ENCODE data around the gene SH3GL1.

The SH3GL1 gene

GRCh38 chr19:4388337-4389063 lies 11.8 kb downstream of the SH3GL1 start:
- Histone ChIP-seq H3K27me3 (ENCODE audit: control insufficient read depth, insufficient read depth, low read length, poor library complexity, severe bottlenecking) (no peaks in the 10 kb centered on the region), H3K27ac (ENCODE audit: insufficient read depth, low read depth, low read length, poor library complexity, severe bottlenecking) (no peak overlapping the region), H3K9me3 (ENCODE audit: control insufficient read depth, low read length) (no peaks in the 10 kb centered on the region), H3K4me3 (ENCODE audit: insufficient read depth, low read depth, low read length) (no peak overlapping the region), H3K36me3 (ENCODE audit: control insufficient read depth, insufficient read depth, low read length) (no peaks in the 10 kb centered on the region), H3K4me1 (ENCODE audit: control insufficient read depth, insufficient read depth, low read length) (peaks cover 71% of the 10 kb centered on the region)
- 84 to 86% methylated on average over 16 of the region's 16 CpGs for WGBS, 2 experiments

- Histone ChIP-seq H3K27me3 (ENCODE audit: control insufficient read depth, insufficient read depth, low read length, poor library complexity, severe bottlenecking) (no peaks in the 10 kb centered on the region), H3K4me3 (ENCODE audit: insufficient read depth, low read depth, low read length) (no peak overlapping the region), H3K27ac (ENCODE audit: insufficient read depth, low read depth, low read length, poor library complexity, severe bottlenecking) (no peak overlapping the region), H3K9me3 (ENCODE audit: control insufficient read depth, low read length) (no peaks in the 10 kb centered on the region), H3K36me3 (ENCODE audit: control insufficient read depth, insufficient read depth, low read length) (no peaks in the 10 kb centered on the region), H3K4me1 (ENCODE audit: control insufficient read depth, insufficient read depth, low read length) (peaks cover 49% of the 10 kb centered on the region)
- 90 to 93% methylated on average over 13 of the region's 13 CpGs for WGBS, 2 experiments
These were observed 14.1 kb downstream of the SH3GL1 start for GRCh38 chr19:4386041-4386782.

DNA sequence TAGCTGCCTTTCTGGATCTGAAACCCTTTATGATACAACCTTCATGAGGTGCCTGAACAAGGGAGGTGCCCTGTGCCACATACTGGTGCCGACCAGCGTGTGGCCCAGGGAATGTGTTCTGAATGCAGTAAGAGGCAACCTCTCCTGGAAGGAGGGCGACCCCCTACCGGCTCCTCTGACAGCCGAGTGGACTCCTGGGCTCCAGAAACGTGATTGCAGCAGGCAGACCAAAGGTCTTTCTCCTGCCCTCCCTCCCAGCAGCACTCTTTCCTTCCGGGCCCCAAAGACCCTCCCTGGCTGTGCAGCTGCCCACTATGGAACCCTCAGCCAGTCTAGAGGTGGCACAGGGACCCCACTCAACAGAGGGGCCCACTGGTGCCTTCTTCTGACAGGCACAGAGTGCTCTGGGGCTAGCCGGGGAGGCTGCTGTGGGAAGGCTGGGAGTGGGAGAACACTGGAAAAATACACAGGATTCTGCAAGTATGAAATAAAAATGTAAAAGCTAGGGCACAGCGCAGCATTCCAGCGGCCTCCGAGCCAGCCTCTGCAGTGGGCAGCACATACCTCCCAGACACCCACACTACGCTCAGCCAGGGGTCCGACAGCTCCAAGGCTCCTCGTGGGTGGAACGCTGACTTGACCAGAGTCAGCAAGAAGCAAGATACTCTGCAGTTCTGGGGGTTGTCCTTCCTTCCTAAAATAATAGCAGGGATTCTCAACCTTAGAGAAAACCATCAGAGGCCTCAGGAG lies 14.9 kb downstream of the SH3GL1 start:
- Histone ChIP-seq H3K9me3 (ENCODE audit: control insufficient read depth, low read length) (no peaks in the 10 kb centered on the region), H3K4me1 (ENCODE audit: control insufficient read depth, insufficient read depth, low read length) (peaks cover 41% of the 10 kb centered on the region), H3K27me3 (ENCODE audit: control insufficient read depth, insufficient read depth, low read length, poor library complexity, severe bottlenecking) (no peaks in the 10 kb centered on the region), H3K36me3 (ENCODE audit: control insufficient read depth, insufficient read depth, low read length) (no peaks in the 10 kb centered on the region), H3K4me3 (ENCODE audit: insufficient read depth, low read depth, low read length) (no peak overlapping the region), H3K27ac (ENCODE audit: insufficient read depth, low read depth, low read length, poor library complexity, severe bottlenecking) (no peak overlapping the region)
- 82 to 83% methylated on average over 15 of the region's 15 CpGs for WGBS, 2 experiments

- Histone ChIP-seq H3K4me1 (ENCODE audit: control insufficient read depth, insufficient read depth, low read length) (peaks cover 29% of the 10 kb centered on the region), H3K27me3 (ENCODE audit: control insufficient read depth, insufficient read depth, low read length, poor library complexity, severe bottlenecking) (no peaks in the 10 kb centered on the region), H3K27ac (ENCODE audit: insufficient read depth, low read depth, low read length, poor library complexity, severe bottlenecking) (no peak overlapping the region), H3K36me3 (ENCODE audit: control insufficient read depth, insufficient read depth, low read length) (no peaks in the 10 kb centered on the region), H3K4me3 (ENCODE audit: insufficient read depth, low read depth, low read length) (no peak overlapping the region), H3K9me3 (ENCODE audit: control insufficient read depth, low read length) (no peaks in the 10 kb centered on the region)
- WGBS, 2 experiments, result 89% methylated on average over 17 of the region's 17 CpGs
These were observed 20.1 kb downstream of the SH3GL1 start for GRCh38 chr19:4380254-4380727.

DNA sequence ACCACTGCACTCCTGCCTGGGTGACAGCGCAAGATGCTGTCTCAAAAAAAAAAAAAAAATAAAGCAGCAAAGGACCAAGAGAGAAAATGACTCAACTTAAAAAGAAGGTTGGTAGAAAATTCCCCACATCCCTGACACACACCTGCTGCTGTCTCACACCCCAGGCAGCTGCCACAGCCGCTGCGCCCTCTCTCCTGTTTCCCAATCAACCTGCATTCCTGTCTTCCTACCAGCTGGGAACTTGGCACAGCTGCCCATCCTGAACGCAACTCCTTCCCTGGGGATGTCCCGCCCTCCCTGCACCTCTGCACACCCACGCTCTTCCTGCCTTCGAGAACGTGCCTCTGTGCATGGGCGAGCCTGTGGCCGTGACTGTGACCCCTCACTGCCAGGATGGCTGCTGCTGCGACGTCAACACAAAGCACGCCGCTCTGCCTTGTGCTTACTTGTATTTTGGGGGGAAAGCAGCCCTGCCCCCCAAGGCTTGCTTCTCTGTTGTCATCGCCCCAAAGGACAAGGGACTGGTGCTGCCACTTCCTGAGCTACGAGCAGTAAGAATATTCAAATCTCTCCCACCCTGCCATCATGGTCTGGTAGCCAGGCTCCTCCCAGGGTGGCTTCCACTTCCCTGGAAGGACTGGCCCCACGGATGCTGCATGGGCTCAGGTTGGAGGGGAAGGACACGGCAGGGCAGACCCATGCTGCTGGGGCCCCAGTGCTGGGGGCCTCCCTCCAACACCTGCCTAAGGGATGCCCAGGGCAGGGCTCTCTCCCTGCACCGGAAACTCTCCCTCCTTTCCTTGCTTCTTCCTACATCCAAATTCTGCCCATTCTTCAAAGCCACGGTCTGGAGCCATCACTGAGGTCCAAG lies 20.7 kb downstream of the SH3GL1 start:
- no peak overlapping the region for H3K27ac ChIP-seq (ENCODE audit: insufficient read depth, low read depth, low read length, poor library complexity, severe bottlenecking)
- no peaks in the 10 kb centered on the region for H3K9me3 ChIP-seq (ENCODE audit: control insufficient read depth, low read length)
- H3K4me3 ChIP-seq (ENCODE audit: insufficient read depth, low read depth, low read length), result no peak overlapping the region
- H3K27me3 ChIP-seq (ENCODE audit: control insufficient read depth, insufficient read depth, low read length, poor library complexity, severe bottlenecking), result no peaks in the 10 kb centered on the region
- 85% methylated on average over 20 of the region's 20 CpGs for WGBS, 2 experiments
- no peaks in the 10 kb centered on the region for H3K36me3 ChIP-seq (ENCODE audit: control insufficient read depth, insufficient read depth, low read length)
- peaks cover 33% of the 10 kb centered on the region for H3K4me1 ChIP-seq (ENCODE audit: control insufficient read depth, insufficient read depth, low read length)

DNA sequence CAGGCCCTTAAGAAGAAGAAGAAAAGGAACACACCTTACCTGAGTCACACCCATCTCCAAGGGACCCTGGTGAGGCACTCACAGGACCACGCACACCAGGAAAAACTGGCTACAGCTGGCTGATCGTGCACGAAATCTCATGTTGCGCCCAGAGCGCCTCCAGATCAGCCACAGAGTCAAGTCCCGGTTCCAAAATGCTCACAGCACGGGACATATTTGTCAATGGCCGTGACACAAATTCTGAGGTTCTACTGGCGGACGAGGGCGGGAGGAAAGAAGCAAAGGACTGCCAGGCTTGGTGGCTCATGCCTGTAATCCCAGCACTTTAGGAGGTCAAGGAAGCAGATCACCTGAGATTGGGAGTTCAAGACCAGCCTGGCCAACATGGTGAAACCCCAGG lies 21.5 kb downstream of the SH3GL1 start:
- peaks cover 38% of the 10 kb centered on the region for H3K4me1 ChIP-seq (ENCODE audit: control insufficient read depth, insufficient read depth, low read length)
- no peaks in the 10 kb centered on the region for H3K27me3 ChIP-seq (ENCODE audit: control insufficient read depth, insufficient read depth, low read length, poor library complexity, severe bottlenecking)
- H3K36me3 ChIP-seq (ENCODE audit: control insufficient read depth, insufficient read depth, low read length), result no peaks in the 10 kb centered on the region
- H3K9me3 ChIP-seq (ENCODE audit: control insufficient read depth, low read length), result no peaks in the 10 kb centered on the region
- H3K27ac ChIP-seq (ENCODE audit: insufficient read depth, low read depth, low read length, poor library complexity, severe bottlenecking), result no peak overlapping the region
- H3K4me3 ChIP-seq (ENCODE audit: insufficient read depth, low read depth, low read length), result no peak overlapping the region
- 95 to 96% methylated on average over 11 of the region's 11 CpGs for WGBS, 2 experiments

- WGBS, 2 experiments, result 86 to 87% methylated on average over 23 of the region's 23 CpGs
- Histone ChIP-seq H3K36me3 (ENCODE audit: control insufficient read depth, insufficient read depth, low read length) (no peaks in the 10 kb centered on the region), H3K4me1 (ENCODE audit: control insufficient read depth, insufficient read depth, low read length) (peaks cover 38% of the 10 kb centered on the region), H3K27ac (ENCODE audit: insufficient read depth, low read depth, low read length, poor library complexity, severe bottlenecking) (no peak overlapping the region), H3K4me3 (ENCODE audit: insufficient read depth, low read depth, low read length) (no peak overlapping the region), H3K9me3 (ENCODE audit: control insufficient read depth, low read length) (no peaks in the 10 kb centered on the region), H3K27me3 (ENCODE audit: control insufficient read depth, insufficient read depth, low read length, poor library complexity, severe bottlenecking) (no peaks in the 10 kb centered on the region)
These were observed 23.2 kb downstream of the SH3GL1 start for GRCh38 chr19:4376991-4377781.

DNA sequence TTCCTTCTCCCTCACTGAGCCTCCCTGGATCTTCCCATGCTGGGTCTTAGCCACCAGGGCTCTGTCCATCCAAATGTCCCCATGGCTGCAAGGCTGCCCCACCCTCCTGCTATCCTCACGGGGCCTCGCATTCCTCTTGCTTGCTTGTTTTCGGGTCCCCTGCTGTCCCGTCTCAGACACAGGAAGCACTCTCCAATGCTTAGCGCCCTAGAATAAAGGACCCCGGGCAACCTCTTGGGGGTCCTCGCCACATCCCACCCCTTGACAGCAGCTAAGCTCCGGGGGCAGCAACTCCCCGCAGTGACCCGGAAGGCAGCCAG lies 23.7 kb downstream of the SH3GL1 start:
- Histone ChIP-seq H3K27ac (ENCODE audit: insufficient read depth, low read depth, low read length, poor library complexity, severe bottlenecking) (no peak overlapping the region), H3K27me3 (ENCODE audit: control insufficient read depth, insufficient read depth, low read length, poor library complexity, severe bottlenecking) (no peaks in the 10 kb centered on the region), H3K9me3 (ENCODE audit: control insufficient read depth, low read length) (no peaks in the 10 kb centered on the region), H3K4me1 (ENCODE audit: control insufficient read depth, insufficient read depth, low read length) (peaks cover 38% of the 10 kb centered on the region), H3K4me3 (ENCODE audit: insufficient read depth, low read depth, low read length) (no peak overlapping the region), H3K36me3 (ENCODE audit: control insufficient read depth, insufficient read depth, low read length) (no peaks in the 10 kb centered on the region)
- 59 to 60% methylated on average over 10 of the region's 10 CpGs for WGBS, 2 experiments

GRCh38 chr19:4376028-4376670 lies 24.2 kb downstream of the SH3GL1 start:
- Histone ChIP-seq H3K27ac (ENCODE audit: insufficient read depth, low read depth, low read length, poor library complexity, severe bottlenecking) (no peak overlapping the region), H3K4me1 (ENCODE audit: control insufficient read depth, insufficient read depth, low read length) (peaks cover 38% of the 10 kb centered on the region), H3K4me3 (ENCODE audit: insufficient read depth, low read depth, low read length) (no peak overlapping the region), H3K27me3 (ENCODE audit: control insufficient read depth, insufficient read depth, low read length, poor library complexity, severe bottlenecking) (no peaks in the 10 kb centered on the region), H3K9me3 (ENCODE audit: control insufficient read depth, low read length) (no peaks in the 10 kb centered on the region), H3K36me3 (ENCODE audit: control insufficient read depth, insufficient read depth, low read length) (no peaks in the 10 kb centered on the region)
- WGBS, 2 experiments, result 85% methylated on average over 16 of the region's 16 CpGs

Measured in ectodermal cell (in vitro differentiated cells).